Left lung (tissue), 10 donors: ENCODE measurements around the gene SLC6A1. TPM values are rescaled to one million over a fixed set of nuclear protein-coding genes. Genes with fewer than 3 reads are reported as not detected.

Experiments used
- ATAC-seq: fragments of 200-7000 bp; cut with Tn5 transposase; one replicate; pipeline ENCODE4 v1.9.1; 2020; ENCODE audit warnings: moderate library complexity
- DNase-seq, 4 donors: peaks; one replicate each; pipeline ENCODE4 v3.0.0-alpha.2; 2013 to 2020
- H3K27ac ChIP-seq, 2 donors: fragments of 200-600 bp; sonication (generic) in 1 of 2; one replicate each; pipeline versions ENCODE4 v1.5.0 to v1.8.0; 2020 to 2021
- H3K27me3 ChIP-seq, 2 donors: fragments of 200-600 bp; sonication (generic) in 1 of 2; one replicate each; pipeline versions ENCODE4 v1.5.0 to v1.8.0; 2020 to 2021
- H3K36me3 ChIP-seq, 2 donors: fragments of 200-600 bp; sonication (generic) in 1 of 2; one replicate each; pipeline versions ENCODE4 v1.5.0 to v1.8.0; 2020 to 2021
- H3K4me1 ChIP-seq, 2 donors: fragments of 200-600 bp; one replicate each; pipeline ENCODE4 v1.8.0; 2021
- H3K4me3 ChIP-seq, 2 donors: fragments of 200-600 bp; sonication (generic) in 1 of 2; one replicate each; pipeline versions ENCODE4 v1.5.0 to v1.8.0; 2020 to 2021; ENCODE audit warnings: mild to moderate bottlenecking in 1 of 2
- H3K9me3 ChIP-seq, 2 donors: fragments of 200-600 bp; sonication (generic) in 1 of 2; one replicate each; pipeline versions ENCODE4 v1.5.0 to v1.8.0; 2020 to 2021
- intact Hi-C, 2 donors: fragments of 100-400 bp; cut with DNase I; formaldehyde crosslinking; loops; one replicate each; pipeline versions ENCODE4 v1.11.2 to v1.14.2; 2022
- polyA plus RNA-seq, 6 donors: library from polyadenylated mRNA; unstranded; fragments of 120-200 nt; gene quantifications; one replicate each; pipeline ENCODE4 v1.2.1, GENCODE V29; 2013; ENCODE audit not compliant: insufficient read length in 6 of 6
- total RNA-seq, 2 donors: library from RNA; stranded (reverse); fragmentation: NEBNext Ultra II Directional; extraction: Animal tissue kit (Norgen Biotek cat#: 25700); gene quantifications; one replicate each; pipeline ENCODE4 v1.2.1, GENCODE V29; 2021
- TF ChIP-seq, protein P1 (sequence below), 2 donors: fragments of 200-600 bp; sonication (generic) in 1 of 2; IDR thresholded peaks; one replicate each; pipeline versions ENCODE4 v1.5.0 to v1.8.0; 2021; ENCODE audit warnings: antibody characterized with exemption in 2 of 2
- donor health status: DM: no; HTN: yes; CAD: no.
- donor health status: DM: no; HTN: no; CAD: no.

SLC6A1 gene
- total and polyA plus RNA-seq, 8 donors: 0.97 to 7.2 (median 5.3) TPM

DNA sequence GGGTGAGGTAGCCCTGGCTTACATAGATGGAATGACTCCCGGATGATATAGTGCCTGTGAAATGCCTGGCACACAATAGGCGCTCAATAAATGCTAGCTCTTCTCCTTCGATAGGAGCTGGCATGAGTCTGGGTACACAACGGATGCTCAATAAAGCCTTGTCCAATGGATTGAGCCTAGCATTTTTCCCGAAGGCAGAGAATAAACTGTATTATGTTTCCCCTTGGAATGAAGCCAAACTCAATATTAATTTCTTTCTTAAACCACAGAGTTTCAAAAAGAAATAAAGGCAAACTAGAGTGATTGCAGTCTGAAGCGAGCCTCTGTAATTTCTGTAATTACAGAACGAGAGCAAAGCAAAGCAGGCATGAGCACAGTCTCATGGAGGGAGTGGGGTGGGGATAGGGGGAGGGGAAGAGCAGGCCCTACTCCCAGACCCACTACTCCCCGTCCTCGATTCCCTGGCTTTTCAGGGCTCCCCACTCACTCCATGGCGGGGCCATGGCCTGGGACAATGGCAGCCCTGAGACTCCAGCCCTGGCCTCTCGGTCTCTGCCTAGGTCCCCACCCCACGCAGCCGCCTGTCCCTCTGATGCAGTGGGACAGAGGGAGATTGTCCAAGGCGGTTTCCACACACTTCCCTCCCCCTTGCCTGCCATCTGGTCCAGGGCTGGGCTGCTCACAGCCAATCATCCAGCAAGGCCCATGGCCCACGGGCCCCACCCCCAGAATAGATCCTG, 18.0 kb downstream of the SLC6A1 start:
- TF ChIP-seq, protein P1, sequence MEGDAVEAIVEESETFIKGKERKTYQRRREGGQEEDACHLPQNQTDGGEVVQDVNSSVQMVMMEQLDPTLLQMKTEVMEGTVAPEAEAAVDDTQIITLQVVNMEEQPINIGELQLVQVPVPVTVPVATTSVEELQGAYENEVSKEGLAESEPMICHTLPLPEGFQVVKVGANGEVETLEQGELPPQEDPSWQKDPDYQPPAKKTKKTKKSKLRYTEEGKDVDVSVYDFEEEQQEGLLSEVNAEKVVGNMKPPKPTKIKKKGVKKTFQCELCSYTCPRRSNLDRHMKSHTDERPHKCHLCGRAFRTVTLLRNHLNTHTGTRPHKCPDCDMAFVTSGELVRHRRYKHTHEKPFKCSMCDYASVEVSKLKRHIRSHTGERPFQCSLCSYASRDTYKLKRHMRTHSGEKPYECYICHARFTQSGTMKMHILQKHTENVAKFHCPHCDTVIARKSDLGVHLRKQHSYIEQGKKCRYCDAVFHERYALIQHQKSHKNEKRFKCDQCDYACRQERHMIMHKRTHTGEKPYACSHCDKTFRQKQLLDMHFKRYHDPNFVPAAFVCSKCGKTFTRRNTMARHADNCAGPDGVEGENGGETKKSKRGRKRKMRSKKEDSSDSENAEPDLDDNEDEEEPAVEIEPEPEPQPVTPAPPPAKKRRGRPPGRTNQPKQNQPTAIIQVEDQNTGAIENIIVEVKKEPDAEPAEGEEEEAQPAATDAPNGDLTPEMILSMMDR (IDR thresholded peaks at IDR 0.05): no peak
- H3K27me3 ChIP-seq: peaks cover 0 to 8% of the 10 kb centered on the region in 2 donors
- intact Hi-C loops: no loop called here

DNA sequence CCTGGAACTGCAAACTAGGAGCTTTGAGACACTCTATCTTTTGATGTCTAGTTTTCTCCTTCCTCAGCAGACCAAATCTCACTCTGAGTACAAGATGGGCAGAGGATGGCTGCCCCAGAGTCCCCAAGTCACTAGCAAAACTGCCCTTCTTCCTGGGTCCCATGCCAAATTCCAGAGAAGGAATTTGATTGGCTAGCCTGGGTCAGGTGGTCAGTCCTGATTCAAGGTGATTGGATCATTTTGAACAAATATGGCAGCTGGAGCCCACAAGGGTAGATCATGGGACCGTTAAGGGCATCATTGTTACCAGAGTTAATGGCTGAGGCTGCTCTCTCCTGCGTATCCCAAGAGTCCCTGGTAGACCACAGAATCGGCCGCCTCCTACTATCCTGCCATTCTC, 21.7 kb downstream of the SLC6A1 start:
- TF ChIP-seq, protein P1 (IDR thresholded peaks at IDR 0.05): no peak
- Histone ChIP-seq H3K27ac (no peak overlapping the region), H3K9me3 (no peaks in the 10 kb centered on the region), H3K4me1 (no peaks in the 10 kb centered on the region), H3K36me3 (no peaks in the 10 kb centered on the region), H3K27me3 (peaks cover 0 to 3% of the 10 kb centered on the region in 2 donors), H3K4me3 (no peak overlapping the region)
- intact Hi-C loops: no loop called here
- DNase-seq: no peak
- no peak for ATAC-seq

More for the DNA sequence above, 18.0 kb downstream of the SLC6A1 start:
- H3K9me3 ChIP-seq: no peaks in the 10 kb centered on the region
- ATAC-seq (no peak), DNase-seq (no peak)
- H3K4me3 ChIP-seq: no peak overlapping the region
- H3K4me1 ChIP-seq: no peaks in the 10 kb centered on the region
- H3K27ac ChIP-seq: no peak overlapping the region
- no peaks in the 10 kb centered on the region for H3K36me3 ChIP-seq

DNA sequence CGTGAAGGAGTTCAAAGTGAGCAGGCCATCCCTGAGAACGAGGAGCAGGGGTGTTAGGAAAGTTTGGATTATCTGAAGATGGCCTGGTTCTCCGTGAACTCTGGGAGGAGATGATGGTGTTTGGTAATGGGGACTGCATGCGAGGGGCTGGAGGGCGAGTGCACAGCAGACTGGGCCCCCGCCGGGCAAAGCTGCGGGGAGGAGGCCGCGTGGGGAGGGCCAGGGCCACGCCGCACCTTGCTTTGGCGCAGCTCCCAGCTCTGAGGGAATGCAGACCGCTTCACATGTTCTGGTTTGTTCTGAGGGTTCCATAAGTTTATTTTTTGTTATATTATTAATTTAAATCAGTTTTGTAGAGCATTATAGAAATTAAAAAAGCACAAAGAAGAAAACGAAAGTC, 22.2 kb downstream of the SLC6A1 start:
- ATAC-seq (no peak), DNase-seq (no peak)
- Histone ChIP-seq H3K4me1 (no peaks in the 10 kb centered on the region), H3K9me3 (no peaks in the 10 kb centered on the region), H3K4me3 (no peak overlapping the region), H3K27me3 (peaks cover 0 to 3% of the 10 kb centered on the region in 2 donors), H3K36me3 (no peaks in the 10 kb centered on the region), H3K27ac (no peak overlapping the region)
- intact Hi-C loops: no loop called here
- TF ChIP-seq, protein P1 (IDR thresholded peaks at IDR 0.05): no peak

DNA sequence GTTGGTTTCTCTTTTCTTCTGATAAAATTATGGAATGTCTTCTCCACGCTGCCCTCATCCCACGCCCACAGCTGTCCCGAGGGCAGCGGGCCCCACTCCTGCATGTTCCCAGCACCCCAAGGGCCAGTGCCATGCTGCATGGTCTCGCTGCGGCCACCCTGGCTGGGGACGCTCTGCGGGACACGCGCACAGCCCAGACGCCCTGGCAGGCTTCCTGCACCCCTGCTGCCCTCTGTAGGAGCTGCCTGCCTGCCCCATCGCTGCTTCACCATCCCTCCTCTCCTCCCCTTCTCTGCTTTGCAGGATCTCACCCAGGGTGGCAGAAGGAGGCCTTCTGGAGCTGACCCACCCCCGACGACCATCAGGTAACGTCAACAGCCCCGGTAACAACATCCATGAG, 22.8 kb downstream of the SLC6A1 start:
- ATAC-seq: no peak

DNA sequence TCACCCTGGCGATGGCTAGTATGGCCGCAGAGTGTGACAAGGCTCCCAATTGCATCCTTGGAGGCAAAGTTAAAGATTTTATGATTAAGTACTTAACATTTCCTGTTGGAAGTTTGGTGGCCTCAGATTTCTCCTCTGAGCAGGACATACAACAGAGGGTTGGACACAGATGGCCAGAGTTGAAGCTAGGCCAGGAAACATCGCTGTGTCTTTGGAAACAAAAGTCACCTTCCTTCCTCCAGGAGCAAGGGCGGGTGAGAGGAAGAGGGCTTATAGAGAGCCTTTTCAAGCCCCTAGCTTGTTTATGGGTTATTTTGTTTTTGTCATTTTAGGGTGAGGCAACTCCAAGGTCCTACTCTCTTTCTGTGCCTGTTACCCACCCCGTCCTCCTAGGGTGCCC, 24.2 kb downstream of the SLC6A1 start:
- DNase-seq (peak in 1 of 4 donors; percentile 16), ATAC-seq (no peak)
- Histone ChIP-seq H3K36me3 (no peaks in the 10 kb centered on the region), H3K27me3 (peaks cover 0 to 3% of the 10 kb centered on the region in 2 donors), H3K4me3 (no peak overlapping the region), H3K4me1 (no peaks in the 10 kb centered on the region), H3K9me3 (no peaks in the 10 kb centered on the region), H3K27ac (no peak overlapping the region)
- TF ChIP-seq, protein P1 (IDR thresholded peaks at IDR 0.05): no peak
- intact Hi-C loops: no loop called here

More for the DNA sequence above, 22.8 kb downstream of the SLC6A1 start:
- H3K27me3 ChIP-seq: peaks cover 0 to 3% of the 10 kb centered on the region in 2 donors
- TF ChIP-seq, protein P1 (IDR thresholded peaks at IDR 0.05): no peak
- no peak for DNase-seq
- H3K4me3 ChIP-seq: no peak overlapping the region
- H3K27ac ChIP-seq: no peak overlapping the region
- H3K4me1 ChIP-seq: no peaks in the 10 kb centered on the region
- intact Hi-C loops: no loop called here
- H3K9me3 ChIP-seq: no peaks in the 10 kb centered on the region
- H3K36me3 ChIP-seq: no peaks in the 10 kb centered on the region
